ENCODE results near the gene BRINP3.

BRINP3 gene

GRCh38 chr1:190098756-190099155 lies 378.9 kb downstream of the BRINP3 start:
- DNase-seq: no peak

GRCh38 chr1:190098107-190098506 lies 379.6 kb downstream of the BRINP3 start:
- DNase-seq: no peak

GRCh38 chr1:190095596-190095995 lies 382.1 kb downstream of the BRINP3 start:
- no peak for DNase-seq

- DNase-seq: no peak
These were observed 393.1 kb downstream of the BRINP3 start for GRCh38 chr1:190084552-190084951.

- DNase-seq: no peak
These were observed 409.4 kb downstream of the BRINP3 start for GRCh38 chr1:190068304-190068703.

GRCh38 chr1:190067592-190067991 lies 410.1 kb downstream of the BRINP3 start:
- no peak for DNase-seq

GRCh38 chr1:190066011-190066410 lies 411.7 kb downstream of the BRINP3 start:
- no peak for DNase-seq

GRCh38 chr1:190049314-190049713 lies 428.4 kb downstream of the BRINP3 start:
- no peak for DNase-seq

All from stimulated activated CD4-positive, alpha-beta T cell treated with anti-CD3 and anti-CD28 coated beads, Interleukin-2, amount 100 ng/mL, for 48 hours (primary cell).